ENCODE measurements around the gene PDE11A.

GRCh38 chr2:177631680-177632079, 440.9 kb downstream of the PDE11A start:
- TF ChIP-seq CTCF (IDR thresholded peaks at IDR 0.05) (no peak), POLR2A (IDR thresholded peaks at IDR 0.05) (no peak), EP300 (IDR thresholded peaks at IDR 0.05) (no peak), POLR2AphosphoS5 (IDR thresholded peaks at IDR 0.05) (no peak)
